HepG2 (cell line): ENCODE measurements around the gene CCDC154. TPM values are rescaled to one million over a fixed set of nuclear protein-coding genes. Genes with fewer than 3 reads are reported as not detected.

Experiments used
- CC2D1A ChIP-seq: sonication (generic); formaldehyde crosslinking; IDR thresholded peaks from 2 replicates; pipeline ENCODE4 v1.8.1; 2023; ENCODE audit warnings: mild to moderate bottlenecking, missing genetic modification reagents
- POGZ ChIP-seq: sonication (generic); formaldehyde crosslinking; IDR thresholded peaks from 2 replicates; pipeline ENCODE4 v1.4.0; 2020; ENCODE audit warnings: mild to moderate bottlenecking, missing genetic modification reagents
- RFX5 ChIP-seq: IDR thresholded peaks from 2 replicates; pipeline ENCODE4 v1.6.1; 2011; ENCODE audit warnings: low read depth, low read length, improper control_type of control experiment
- SAP130 ChIP-seq: IDR thresholded peaks from 2 replicates; pipeline ENCODE4 v1.6.1; 2016; ENCODE audit warnings: low read depth
- SRY ChIP-seq: sonication (generic); formaldehyde crosslinking; IDR thresholded peaks from 2 replicates; pipeline ENCODE4 v1.8.0; 2022; ENCODE audit warnings: mild to moderate bottlenecking, missing genetic modification reagents
- TOPORS ChIP-seq: sonication (generic); formaldehyde crosslinking; IDR thresholded peaks from 2 replicates; pipeline ENCODE4 v1.8.0; 2023; ENCODE audit warnings: mild to moderate bottlenecking, missing genetic modification reagents
- ZNF260 ChIP-seq: sonication (generic); formaldehyde crosslinking; IDR thresholded peaks from 2 replicates; pipeline ENCODE4 v1.4.0; 2020; ENCODE audit warnings: missing genetic modification reagents, low read depth, mild to moderate bottlenecking, borderline replicate concordance
- ZNF558 ChIP-seq: sonication (generic); formaldehyde crosslinking; IDR thresholded peaks from 2 replicates; pipeline ENCODE4 v1.9.0; 2022; ENCODE audit warnings: mild to moderate bottlenecking, missing genetic modification reagents, borderline replicate concordance
- ZNF562 ChIP-seq: sonication (generic); formaldehyde crosslinking; IDR thresholded peaks from 2 replicates; pipeline ENCODE4 v1.8.0; 2022; ENCODE audit warnings: missing genetic modification reagents, borderline replicate concordance
- ZNF574 ChIP-seq: sonication (generic); formaldehyde crosslinking; IDR thresholded peaks from 2 replicates; pipeline ENCODE4 v1.4.0; 2020; ENCODE audit warnings: missing genetic modification reagents
- ZNF607 ChIP-seq: sonication (generic); formaldehyde crosslinking; IDR thresholded peaks from 2 replicates; pipeline ENCODE4 v1.5.1; 2020; ENCODE audit warnings: missing genetic modification reagents, mild to moderate bottlenecking, borderline replicate concordance
- ZNF740 ChIP-seq: sonication (generic); formaldehyde crosslinking; IDR thresholded peaks from 2 replicates; pipeline ENCODE4 v1.4.0; 2020; ENCODE audit warnings: missing genetic modification reagents
- polyA plus RNA-seq, 8 experiments: library from polyadenylated mRNA; depleted of rRNA in 3 of 8; stranded (reverse) in 7 of 8; unstranded in 1 of 8; fragments of >200 nt; fragmentation: Illumina TruSeq in 4 of 8; extraction: Trizol in 4 of 8; gene quantifications; 2 replicates each; pipeline versions ENCODE4 v1.2.1 to v1.2.3, GENCODE V29; 2011 to 2016; ENCODE audit warnings: low read depth in 4 of 8, missing spikeins in 1 of 8, mixed read lengths in 1 of 8; ENCODE audit not compliant: insufficient read depth in 1 of 8
- total RNA-seq, 5 experiments: library from RNA; depleted of rRNA; stranded (reverse); fragments of >200 nt; fragmentation: Illumina TruSeq; extraction: Trizol; gene quantifications; 2 replicates each; pipeline ENCODE4 v1.2.3, GENCODE V29; 2016; ENCODE audit warnings: low read depth in 1 of 5
- TF ChIP-seq, protein P1 (sequence below): sonication (generic); formaldehyde crosslinking; IDR thresholded peaks from 2 replicates; pipeline ENCODE4 v1.4.0; 2020; ENCODE audit warnings: missing genetic modification reagents, low read depth, mild to moderate bottlenecking, borderline replicate concordance
- TF ChIP-seq, protein P2 (sequence below): sonication (generic); formaldehyde crosslinking; IDR thresholded peaks from 2 replicates; pipeline ENCODE4 v1.8.1; 2023; ENCODE audit warnings: missing genetic modification reagents, inconsistent platforms, borderline replicate concordance
- TF ChIP-seq, protein P3 (sequence below): sonication (generic); formaldehyde crosslinking; IDR thresholded peaks from 2 replicates; pipeline ENCODE4 v1.8.0; 2022; ENCODE audit warnings: low read depth, missing genetic modification reagents
- TF ChIP-seq, protein P4 (sequence below): IDR thresholded peaks from 2 replicates; pipeline ENCODE4 v1.6.1; 2016; ENCODE audit warnings: missing compliant biosample characterization, missing genetic modification reagents, borderline replicate concordance

CCDC154 gene
- total and polyA plus RNA-seq, 2 of the 13 experiments (the other 11 are each of a cell fraction or from before 2014, with no cell fraction given) = 0.92 to 1.5 TPM

- TF ChIP-seq, protein P1, sequence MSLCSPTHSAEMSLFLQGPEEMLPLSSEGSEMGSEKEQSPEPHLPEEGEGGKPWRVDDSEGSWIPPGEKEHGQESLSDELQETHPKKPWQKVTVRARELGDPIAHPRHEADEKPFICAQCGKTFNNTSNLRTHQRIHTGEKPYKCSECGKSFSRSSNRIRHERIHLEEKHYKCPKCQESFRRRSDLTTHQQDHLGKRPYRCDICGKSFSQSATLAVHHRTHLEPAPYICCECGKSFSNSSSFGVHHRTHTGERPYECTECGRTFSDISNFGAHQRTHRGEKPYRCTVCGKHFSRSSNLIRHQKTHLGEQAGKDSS (CRISPR knock-in tag) = peak; percentile 25; the same call in 1 of the 2 replicates
- TF ChIP-seq SAP130 (CRISPR knock-in tag) (peak; percentile 54), RFX5 (no peak), ZNF607 (CRISPR knock-in tag) (no peak), POGZ (0 out of 2 replicates have a peak, but pooled peaks have one; percentile 20), ZNF740 (CRISPR knock-in tag) (peak; percentile 67; the same call in 1 of the 2 replicates), CC2D1A (CRISPR knock-in tag) (no peak), ZNF260 (CRISPR knock-in tag) (no peak), ZNF574 (CRISPR knock-in tag) (no peak), SRY (CRISPR knock-in tag) (peak; percentile 54; the same call in 1 of the 2 replicates), ZNF562 (CRISPR knock-in tag) (no peak), TOPORS (CRISPR knock-in tag) (peak; percentile 73; the same call in 1 of the 2 replicates), ZNF558 (CRISPR knock-in tag) (no peak)
- TF ChIP-seq, protein P2, sequence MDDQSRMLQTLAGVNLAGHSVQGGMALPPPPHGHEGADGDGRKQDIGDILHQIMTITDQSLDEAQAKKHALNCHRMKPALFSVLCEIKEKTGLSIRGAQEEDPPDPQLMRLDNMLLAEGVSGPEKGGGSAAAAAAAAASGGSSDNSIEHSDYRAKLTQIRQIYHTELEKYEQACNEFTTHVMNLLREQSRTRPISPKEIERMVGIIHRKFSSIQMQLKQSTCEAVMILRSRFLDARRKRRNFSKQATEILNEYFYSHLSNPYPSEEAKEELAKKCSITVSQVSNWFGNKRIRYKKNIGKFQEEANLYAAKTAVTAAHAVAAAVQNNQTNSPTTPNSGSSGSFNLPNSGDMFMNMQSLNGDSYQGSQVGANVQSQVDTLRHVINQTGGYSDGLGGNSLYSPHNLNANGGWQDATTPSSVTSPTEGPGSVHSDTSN (CRISPR knock-in tag) = no peak
- TF ChIP-seq, protein P3, sequence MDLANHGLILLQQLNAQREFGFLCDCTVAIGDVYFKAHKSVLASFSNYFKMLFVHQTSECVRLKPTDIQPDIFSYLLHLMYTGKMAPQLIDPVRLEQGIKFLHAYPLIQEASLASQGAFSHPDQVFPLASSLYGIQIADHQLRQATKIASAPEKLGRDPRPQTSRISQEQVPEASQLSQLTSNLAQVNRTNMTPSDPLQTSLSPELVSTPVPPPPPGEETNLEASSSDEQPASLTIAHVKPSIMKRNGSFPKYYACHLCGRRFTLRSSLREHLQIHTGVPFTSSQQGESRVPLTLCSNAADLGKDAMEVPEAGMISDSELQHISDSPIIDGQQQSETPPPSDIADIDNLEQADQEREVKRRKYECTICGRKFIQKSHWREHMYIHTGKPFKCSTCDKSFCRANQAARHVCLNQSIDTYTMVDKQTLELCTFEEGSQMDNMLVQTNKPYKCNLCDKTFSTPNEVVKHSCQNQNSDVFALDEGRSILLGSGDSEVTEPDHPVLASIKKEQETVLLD (CRISPR knock-in tag) = no peak
- TF ChIP-seq, protein P4, sequence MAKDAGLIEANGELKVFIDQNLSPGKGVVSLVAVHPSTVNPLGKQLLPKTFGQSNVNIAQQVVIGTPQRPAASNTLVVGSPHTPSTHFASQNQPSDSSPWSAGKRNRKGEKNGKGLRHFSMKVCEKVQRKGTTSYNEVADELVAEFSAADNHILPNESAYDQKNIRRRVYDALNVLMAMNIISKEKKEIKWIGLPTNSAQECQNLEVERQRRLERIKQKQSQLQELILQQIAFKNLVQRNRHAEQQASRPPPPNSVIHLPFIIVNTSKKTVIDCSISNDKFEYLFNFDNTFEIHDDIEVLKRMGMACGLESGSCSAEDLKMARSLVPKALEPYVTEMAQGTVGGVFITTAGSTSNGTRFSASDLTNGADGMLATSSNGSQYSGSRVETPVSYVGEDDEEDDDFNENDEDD (CRISPR knock-in tag) = no peak
Observed at GRCh38 chr16:1413684-1414531, 30.4 kb downstream of the CCDC154 start (continued).
